HG02588 (cell line): ENCODE measurements around the gene ODC1.
"Not testable (repeated sequence)": the region's sequence is repeated elsewhere in the genome, so short reads cannot be mapped to it uniquely, and the experiment has no call there.

Experiments
- ATAC-seq: cut with Tn5 transposase; IDR thresholded peaks from one replicate; pipeline ENCODE4 v1.9.1; 2021; ENCODE audit warnings: mild to moderate bottlenecking, moderate library complexity; ENCODE audit not compliant: unreplicated experiment

ODC1 gene

GRCh38 chr2:10478916-10479315, 30.8 kb upstream of the ODC1 start:
- no peak for ATAC-seq

- no peak for ATAC-seq
Observed at GRCh38 chr2:10478298-10478625, 30.1 kb upstream of the ODC1 start.

GRCh38 chr2:10477443-10478297, 29.5 kb upstream of the ODC1 start:
- no peak for ATAC-seq

DNA sequence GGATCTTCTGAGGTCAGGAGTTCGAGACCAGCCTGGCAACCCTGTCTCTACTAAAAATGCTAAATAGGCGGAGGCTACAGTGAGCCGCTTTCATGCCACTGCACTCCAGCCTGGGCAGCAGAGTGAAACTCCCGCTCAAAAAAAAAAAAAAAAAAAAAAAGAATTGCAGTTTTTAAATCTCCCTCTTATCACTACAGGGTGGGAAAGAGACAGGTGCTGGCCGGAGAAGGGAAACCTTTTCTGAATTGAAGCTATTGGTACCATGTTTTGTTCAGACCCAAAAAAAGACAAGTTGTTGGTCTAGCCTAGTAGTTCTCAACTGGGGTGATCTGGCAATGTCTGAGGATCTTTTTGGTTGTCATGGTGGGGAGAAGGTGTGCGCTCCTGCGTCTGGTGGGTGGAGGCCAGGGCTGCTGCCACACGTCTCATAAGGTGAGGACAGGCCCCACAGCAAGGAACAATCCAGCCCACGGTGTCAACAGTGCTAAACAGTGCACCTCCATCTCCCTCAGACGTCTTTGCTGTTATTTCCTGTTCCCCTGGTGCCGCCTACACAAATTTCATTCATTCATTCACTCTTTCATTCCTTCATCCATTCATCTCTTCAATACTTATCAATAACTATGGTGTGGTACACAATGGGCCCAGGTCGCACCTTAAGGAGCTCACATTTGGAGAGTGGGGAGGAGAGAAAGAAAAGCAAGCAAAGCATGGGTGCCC, 28.8 kb upstream of the ODC1 start:
- no peak for ATAC-seq

GRCh38 chr2:10475811-10476660, 27.9 kb upstream of the ODC1 start:
- no peak for ATAC-seq

GRCh38 chr2:10475221-10475722, 27.1 kb upstream of the ODC1 start:
- no peak for ATAC-seq

DNA sequence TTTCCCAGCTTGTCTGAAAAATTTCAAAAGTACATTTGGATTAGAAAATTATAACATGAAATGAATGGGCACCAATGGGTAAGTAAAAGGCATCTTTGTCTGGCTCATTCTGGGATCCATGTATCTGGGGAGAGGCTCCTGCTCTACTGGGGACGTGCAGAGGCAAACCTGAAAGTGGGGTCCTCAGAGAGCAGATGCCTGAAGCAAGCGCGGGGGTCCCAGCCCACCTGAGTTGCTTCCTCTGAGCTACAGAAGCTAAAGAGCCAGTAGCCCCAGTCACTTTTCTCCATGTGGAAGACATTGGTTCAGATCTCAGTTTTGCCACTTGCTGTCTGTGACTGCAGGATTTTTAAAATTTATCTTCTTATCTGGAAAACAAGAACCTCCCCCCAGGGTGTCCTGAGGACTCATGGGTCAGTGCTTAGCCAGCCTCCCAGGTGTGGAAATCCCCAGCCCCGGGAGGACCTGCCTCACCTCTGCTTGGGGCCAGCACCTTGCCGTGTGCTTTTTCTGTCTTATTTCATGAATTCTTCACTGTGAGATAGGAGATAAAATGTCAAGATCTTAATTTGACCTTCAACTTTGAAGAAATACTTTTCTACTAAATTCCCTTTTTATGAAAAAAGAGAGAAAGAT, 25.1 kb upstream of the ODC1 start:
- no peak for ATAC-seq

DNA sequence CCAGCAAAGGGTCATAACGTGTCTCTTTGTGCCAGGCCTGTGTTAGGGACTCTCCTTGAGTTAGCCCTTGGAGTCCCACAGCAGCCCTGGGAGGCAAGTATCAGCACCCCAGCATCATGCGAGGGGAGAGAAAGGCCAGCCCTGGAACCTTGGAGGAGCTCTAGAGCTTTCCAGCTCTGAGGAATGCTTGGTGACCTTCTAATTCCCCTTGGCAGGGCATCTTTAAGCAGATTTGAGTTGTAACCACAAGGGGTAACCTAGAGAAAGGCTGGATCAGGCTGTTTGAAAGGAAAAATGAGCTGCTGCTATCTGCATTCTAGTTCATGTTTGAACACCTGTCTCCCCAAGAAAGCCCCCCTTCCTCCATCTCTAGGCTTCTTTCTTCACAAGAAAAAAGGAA, 23.8 kb upstream of the ODC1 start:
- no peak for ATAC-seq

DNA sequence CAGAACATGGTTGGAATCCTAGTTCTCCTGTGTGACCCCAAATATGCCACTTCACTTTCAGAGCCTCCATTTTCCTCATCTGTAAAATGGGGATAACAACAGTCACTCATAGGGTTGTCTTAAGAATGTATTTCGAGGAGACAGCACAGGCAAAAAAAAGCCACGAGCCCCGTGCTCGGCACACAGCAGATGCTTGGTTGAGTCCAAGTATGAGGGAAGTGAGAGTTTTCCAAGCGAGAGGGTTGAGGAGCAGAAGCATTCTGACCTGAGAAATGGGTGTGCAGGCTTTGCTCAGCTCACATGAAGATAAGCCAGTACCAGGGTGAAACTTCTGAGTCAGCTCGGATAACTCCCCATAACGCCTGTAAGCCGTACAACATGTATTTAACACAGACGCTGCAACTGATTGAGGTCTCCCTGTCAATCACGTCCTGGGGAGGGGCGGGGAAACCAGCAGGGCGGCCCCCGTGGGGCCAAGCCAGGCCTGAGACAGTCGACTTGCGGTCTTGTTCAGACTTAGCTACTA, 23.0 kb upstream of the ODC1 start:
- no peak for ATAC-seq

DNA sequence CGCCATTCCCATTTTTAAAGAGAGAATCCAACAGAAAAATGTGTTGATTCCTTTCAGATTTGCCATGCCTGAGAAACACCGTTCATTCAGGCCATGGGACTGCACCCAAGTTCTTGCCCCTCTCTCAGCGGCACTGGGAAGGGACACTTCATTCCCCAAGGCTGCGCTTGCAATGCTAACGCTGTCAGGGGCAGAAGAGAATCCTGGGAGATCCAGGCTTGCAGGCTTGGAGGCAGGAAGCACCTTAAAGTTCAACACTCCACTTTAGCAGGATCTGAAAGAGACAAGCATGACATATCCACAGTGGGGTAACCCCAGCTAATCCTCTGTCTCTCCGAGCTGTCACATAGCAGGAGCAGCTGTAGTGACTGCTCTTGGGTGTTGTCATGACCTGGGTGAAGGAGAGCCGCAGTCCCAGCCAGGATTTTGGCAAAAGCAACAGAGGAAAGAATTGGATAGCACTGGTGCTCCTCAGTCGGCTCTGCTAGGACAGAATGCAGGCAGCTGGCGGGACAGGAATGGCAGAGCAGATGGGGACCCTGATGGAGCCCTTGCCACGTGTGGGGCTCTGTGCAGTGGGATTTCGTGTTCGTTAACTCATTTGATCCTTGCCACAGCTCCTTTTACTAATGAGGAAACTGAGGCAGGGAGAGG, 22.0 kb upstream of the ODC1 start:
- no peak for ATAC-seq

DNA sequence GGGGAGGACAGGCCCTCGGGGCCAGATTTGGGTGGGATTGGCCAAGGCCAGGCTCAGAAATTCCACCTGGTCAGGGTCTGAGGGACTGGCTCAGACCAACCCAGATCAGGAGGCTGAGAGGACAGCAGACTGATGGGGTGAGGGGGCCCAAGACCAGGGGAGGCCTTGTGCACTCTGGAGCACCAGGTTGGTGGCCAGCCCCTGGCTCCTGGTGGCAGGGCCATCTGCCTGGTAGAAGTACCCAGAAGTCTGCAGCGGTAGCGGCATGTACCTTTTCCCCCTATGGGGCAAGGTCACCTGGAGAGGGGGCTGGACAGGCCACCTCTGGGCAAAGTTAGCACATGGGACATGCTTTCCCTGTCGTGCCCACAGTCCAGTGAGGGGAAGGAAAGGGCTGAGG, 21.2 kb upstream of the ODC1 start:
- ATAC-seq: no peak

GRCh38 chr2:10467401-10467800, 19.3 kb upstream of the ODC1 start:
- no peak for ATAC-seq

DNA sequence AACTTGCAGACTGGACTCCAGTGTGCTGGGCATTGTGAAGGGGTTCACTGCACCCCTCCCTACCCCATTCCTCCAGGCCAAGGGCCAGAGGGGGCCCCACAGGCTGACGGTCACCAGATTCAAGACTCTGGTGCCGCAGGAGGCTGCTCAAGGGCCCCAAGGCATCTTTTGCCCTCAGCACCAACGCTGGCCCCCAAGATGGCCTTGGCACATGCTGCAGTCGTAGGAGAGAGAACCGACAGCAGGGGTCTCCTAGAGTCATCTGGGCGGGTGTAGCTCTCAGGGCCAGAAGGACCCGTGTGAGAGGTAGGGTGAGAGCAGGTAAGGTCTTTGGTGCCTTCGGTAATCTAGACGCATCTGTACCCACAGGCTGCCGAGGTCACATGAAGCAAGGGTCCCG, 18.7 kb upstream of the ODC1 start:
- no peak for ATAC-seq

DNA sequence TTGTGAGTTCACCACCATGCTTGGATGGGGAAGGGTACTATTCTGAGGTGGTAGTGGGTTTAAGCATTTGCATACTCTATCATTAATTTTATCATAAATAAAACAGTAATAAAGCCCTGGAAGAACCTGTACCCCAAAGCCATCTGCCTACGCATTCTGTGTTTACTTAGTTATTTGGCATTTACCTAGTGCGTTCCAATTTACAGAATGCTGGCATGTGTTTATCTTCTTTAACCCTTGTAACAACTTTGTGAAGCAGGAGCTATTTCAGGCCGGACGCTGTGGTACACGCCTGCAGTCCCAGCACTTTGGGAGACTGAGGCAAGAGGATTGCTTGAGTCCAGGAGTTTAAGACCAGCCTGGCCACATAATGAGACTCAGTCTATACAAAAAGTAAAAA, 17.8 kb upstream of the ODC1 start:
- ATAC-seq: no peak

DNA sequence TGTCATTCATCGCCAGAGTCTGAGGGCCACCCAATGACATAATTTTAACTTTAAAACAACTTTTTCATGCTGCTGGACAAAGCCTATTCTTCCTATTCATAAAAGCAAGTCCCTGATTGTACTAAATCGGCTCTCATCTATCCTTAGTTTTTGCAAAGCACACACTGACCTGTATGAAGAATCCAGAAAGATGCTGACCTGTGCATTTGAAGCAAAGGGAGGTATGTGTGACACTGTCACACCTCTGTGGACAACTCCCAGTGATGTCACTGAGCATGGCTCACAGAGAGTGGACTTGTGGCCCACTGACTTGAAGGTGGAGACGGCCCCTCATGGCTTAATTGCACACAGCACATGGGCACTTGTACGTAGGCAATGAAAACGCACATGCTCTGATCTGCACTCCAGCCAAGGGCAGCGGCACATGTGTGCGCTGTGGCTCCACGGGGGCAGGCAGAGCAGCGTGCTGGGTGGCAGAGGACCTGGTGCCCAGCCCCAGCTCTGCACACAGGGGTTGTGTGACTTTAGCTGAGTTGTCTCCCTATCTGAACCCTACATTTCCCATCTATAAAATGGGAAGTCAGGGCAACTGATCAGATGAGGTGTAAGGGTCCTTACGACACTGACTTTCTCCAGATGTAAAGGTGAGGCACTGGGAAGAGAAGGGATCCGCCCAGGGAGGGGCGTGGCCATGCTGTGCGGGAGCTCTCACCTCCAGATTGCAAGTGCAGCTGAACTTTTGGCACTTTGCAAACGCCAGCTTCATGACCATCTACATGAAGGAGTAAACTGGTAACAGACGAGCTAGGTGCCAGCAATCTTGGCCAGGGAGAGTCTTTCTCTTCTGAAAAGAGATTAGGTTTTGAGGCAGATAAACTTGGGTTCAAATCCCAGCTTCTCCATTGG, 14.3 kb upstream of the ODC1 start:
- no peak for ATAC-seq

GRCh38 chr2:10460366-10460796, 12.3 kb upstream of the ODC1 start:
- no peak for ATAC-seq

GRCh38 chr2:10457846-10458598, 9.9 kb upstream of the ODC1 start:
- no peak for ATAC-seq

DNA sequence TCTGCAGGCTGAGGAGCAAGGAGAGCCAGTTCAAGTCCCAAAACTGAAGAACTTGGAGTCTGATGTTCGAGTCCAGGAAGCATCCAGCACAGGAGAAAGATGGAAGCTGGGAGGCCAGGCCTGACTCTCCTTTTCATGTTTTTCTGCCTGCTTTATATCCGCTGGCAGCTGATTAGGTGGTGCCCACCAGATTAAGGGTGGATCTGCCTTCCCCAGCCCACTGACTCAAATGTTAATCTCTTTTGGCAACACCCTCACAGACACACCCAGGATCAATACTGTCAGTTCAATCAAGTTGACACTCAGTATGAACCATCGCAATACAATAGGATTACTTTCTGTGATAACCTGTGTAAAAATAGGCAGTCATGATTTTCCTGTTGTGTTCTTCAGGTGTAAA, 9.1 kb upstream of the ODC1 start:
- ATAC-seq: not testable (repeated sequence)
